Adrenal gland (tissue), 5 donors: Measurements from ENCODE around the gene ALCAM.

ENCODE experiments used
- POLR2A ChIP-seq, 2 donors: fragments of 450-650 bp; IDR thresholded peaks; one replicate each; pipeline ENCODE4 v1.6.1; 2017; ENCODE audit warnings: antibody characterized with exemption in 2 of 2, mild to moderate bottlenecking in 2 of 2, moderate library complexity in 1 of 2
- TF ChIP-seq, protein P1 (sequence below), 6 experiments: fragments of 450-650 bp in 4 of 6; fragments of 200-600 bp in 2 of 6; sonication (generic) in 1 of 6; IDR thresholded peaks; 1 replicate in 5 of 6; 2 replicates in 1 of 6; pipeline versions ENCODE4 v1.5.1 to v1.8.0; 2016 to 2021; ENCODE audit warnings: antibody characterized with exemption in 6 of 6, mild to moderate bottlenecking in 2 of 6, moderate library complexity in 1 of 6
- donor health status: DM: no; HTN: no; CAD: no.

DNA sequence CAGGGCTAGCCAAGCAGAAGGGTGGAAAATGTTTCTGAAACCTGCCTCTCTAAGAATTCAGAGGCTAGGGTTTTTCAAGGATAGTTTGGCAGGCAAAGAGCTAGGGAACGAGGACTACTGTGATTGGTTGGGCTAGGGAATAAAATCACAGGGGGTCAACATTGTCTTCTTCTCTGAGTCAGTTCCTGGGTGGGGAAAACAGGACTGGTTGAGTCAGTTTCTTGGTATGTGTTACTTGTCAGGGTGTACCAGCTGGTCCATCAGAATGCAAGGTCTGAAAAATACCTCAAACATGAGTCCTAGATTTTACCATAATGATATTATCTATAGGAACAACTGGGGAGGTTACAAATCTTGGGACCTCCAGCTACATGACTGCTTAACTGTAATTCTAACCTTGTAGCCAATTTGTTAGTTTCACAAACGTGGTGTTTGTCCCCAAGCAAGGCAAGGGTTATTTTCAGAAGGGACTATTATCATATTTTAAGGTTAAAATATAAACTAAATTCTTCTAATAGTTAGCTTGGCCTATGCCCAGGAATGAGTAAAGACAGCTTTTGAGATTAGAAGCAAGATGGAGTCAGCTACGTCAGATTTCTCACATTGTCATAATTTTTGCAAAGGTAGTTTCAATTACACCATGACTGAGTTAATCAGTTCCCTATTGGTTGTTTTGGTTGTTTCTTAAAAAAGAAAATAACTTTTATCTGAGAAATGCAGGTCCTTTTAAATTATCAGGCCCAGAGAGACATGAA lies 231.5 kb downstream of the ALCAM start:
- TF ChIP-seq, protein P1, sequence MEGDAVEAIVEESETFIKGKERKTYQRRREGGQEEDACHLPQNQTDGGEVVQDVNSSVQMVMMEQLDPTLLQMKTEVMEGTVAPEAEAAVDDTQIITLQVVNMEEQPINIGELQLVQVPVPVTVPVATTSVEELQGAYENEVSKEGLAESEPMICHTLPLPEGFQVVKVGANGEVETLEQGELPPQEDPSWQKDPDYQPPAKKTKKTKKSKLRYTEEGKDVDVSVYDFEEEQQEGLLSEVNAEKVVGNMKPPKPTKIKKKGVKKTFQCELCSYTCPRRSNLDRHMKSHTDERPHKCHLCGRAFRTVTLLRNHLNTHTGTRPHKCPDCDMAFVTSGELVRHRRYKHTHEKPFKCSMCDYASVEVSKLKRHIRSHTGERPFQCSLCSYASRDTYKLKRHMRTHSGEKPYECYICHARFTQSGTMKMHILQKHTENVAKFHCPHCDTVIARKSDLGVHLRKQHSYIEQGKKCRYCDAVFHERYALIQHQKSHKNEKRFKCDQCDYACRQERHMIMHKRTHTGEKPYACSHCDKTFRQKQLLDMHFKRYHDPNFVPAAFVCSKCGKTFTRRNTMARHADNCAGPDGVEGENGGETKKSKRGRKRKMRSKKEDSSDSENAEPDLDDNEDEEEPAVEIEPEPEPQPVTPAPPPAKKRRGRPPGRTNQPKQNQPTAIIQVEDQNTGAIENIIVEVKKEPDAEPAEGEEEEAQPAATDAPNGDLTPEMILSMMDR (IDR thresholded peaks at IDR 0.05): no peak
- no peak for TF ChIP-seq POLR2A (IDR thresholded peaks at IDR 0.05)
